Regular cardiac myocyte (primary cell): Measurements from ENCODE around the gene CORO1C. TPM values are rescaled to one million over a fixed set of nuclear protein-coding genes. Genes with fewer than 3 reads are reported as not detected.

Experiments used
- total RNA-seq: library from RNA; depleted of rRNA; stranded (reverse); fragments of >200 nt; gene quantifications from 2 replicates; pipeline ENCODE4 v1.2.3, GENCODE V29; 2014

The CORO1C gene
- total RNA-seq, result 199 and 426 TPM in 2 replicates

GRCh38 chr12:108731105-108731865, at the start of gene CORO1C:
Gene CORO1C, minus strand, starts transcription at chr12:108731518. Its CDS starts 30,200 bp downstream, at chr12:108701318.

GRCh38 chr12:108633534-108634248, 97.6 kb downstream of the CORO1C start, which contains the start of gene SELPLG:
Gene SELPLG, minus strand, starts transcription at chr12:108633894. Its CDS starts 9,587 bp downstream, at chr12:108624307.

DNA sequence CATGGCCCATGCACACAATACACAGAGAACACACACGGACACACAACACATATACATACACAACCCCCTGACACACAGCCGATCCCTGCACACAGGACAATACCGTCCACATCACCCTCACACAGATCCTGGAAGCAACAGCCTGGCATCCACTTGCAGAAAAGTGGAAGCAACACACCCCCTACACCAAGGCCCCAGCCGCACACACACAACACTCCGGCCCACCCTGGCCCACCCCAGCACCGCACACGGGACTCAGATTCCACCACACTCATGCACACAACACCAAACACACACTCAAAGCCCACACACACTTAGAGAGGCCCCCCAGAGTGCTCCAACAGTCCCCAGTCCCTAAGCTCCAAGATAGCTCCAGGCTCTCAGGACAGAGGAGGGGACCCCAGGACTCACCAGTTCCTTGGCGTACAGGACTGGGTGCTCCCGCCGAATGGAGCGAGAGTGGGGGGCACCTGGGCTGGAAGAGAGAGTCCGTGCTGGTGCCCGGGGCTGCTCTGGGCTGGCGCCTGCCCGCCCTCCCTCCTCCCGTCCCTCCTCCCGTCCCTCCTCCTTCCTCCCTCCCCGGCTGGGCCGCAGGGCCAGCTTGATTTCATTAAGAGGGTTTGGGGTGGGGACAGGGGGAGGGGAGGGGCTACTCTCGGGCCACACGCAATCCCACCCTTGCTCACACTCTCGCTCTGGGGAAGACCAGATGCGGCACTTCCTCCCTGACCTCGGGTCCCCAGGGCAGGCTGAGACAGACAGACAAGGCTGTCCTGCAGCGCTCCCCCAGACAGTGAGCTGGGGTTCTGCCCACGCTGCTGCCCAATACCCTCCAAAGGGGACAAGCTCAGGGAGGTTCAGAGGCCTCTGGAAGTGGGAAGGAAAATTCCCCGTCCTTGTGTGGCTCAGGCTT, 133.5 kb downstream of the CORO1C start, which contains the start of gene TMEM119:
TSS of gene TMEM119 (minus strand) at position 526 of the 913 bp plus-strand sequence. CDS start 5,701 bp downstream, outside the sequence.

Other genes starting within 250 kb of the CORO1C start
- gene FICD, start 216.2 kb downstream of the CORO1C start, total RNA-seq, result 15.3 and 16.6 TPM in 2 replicates
- gene SART3, start 170.3 kb downstream of the CORO1C start, total RNA-seq, result 49.6 and 59.2 TPM in 2 replicates
- 109 and 172 TPM in 2 replicates for gene ISCU, start 168.9 kb downstream of the CORO1C start, total RNA-seq
- gene TMEM119, start 133.4 kb downstream of the CORO1C start, total RNA-seq, result 0.58 and 15.8 TPM in 2 replicates
- 0.85 and 1.3 TPM in 2 replicates for gene SELPLG, start 97.6 kb downstream of the CORO1C start, total RNA-seq
- 31.2 and 40.9 TPM in 2 replicates for gene SSH1, start 126.1 kb upstream of the CORO1C start, total RNA-seq
- not detected in 2 replicates for gene DAO, start 148.6 kb upstream of the CORO1C start, total RNA-seq